Thoracic aorta (tissue), 2 donors: ENCODE results near the gene CAMK2D. TPM values are rescaled to one million over a fixed set of nuclear protein-coding genes. Genes with fewer than 3 reads are reported as not detected.
A peak's percentile ranks its signal among the peaks of the same experiment; 100 is the strongest.

Experiments used
- ATAC-seq: fragments of 150-250 bp; one replicate; pipeline ENCODE4 v1.8.0; 2017; ENCODE audit warnings: low read depth; ENCODE audit not compliant: insufficient number of reproducible peaks, low FRiP score
- DNase-seq: peaks from one replicate; pipeline ENCODE4 v3.0.0-alpha.2; 2020; ENCODE audit warnings: low spot score
- H3K27ac ChIP-seq, 2 donors: fragments of 200-600 bp; sonication (generic); 1 replicate in 1 of 2; 2 replicates in 1 of 2; pipeline ENCODE4 v1.5.1; 2016; ENCODE audit warnings: mild to moderate bottlenecking in 2 of 2, moderate library complexity in 2 of 2
- H3K27me3 ChIP-seq: fragments of 200-600 bp; sonication (generic); replicated peaks from 2 replicates; pipeline ENCODE4 v1.6.0; 2016; ENCODE audit warnings: mild to moderate bottlenecking; ENCODE audit not compliant: insufficient read depth
- H3K36me3 ChIP-seq: fragments of 200-600 bp; sonication (generic); one replicate; pipeline ENCODE4 v1.5.1; 2016
- H3K4me1 ChIP-seq, 2 donors: fragments of 200-600 bp; sonication (generic); 1 replicate in 1 of 2; 2 replicates in 1 of 2; pipeline versions ENCODE4 v1.5.1 to v1.6.0; 2016; ENCODE audit warnings: low read depth in 2 of 2, mild to moderate bottlenecking in 1 of 2; ENCODE audit not compliant: control insufficient read depth in 1 of 2
- H3K4me3 ChIP-seq: fragments of 200-600 bp; sonication (generic); 2 replicates; pipeline ENCODE4 v1.5.1; 2016; ENCODE audit warnings: mild to moderate bottlenecking
- H3K9me3 ChIP-seq: fragments of 200-600 bp; sonication (generic); 2 replicates; pipeline ENCODE4 v1.5.1; 2016
- total RNA-seq, 2 donors: library from RNA; depleted of rRNA; stranded (reverse); fragments of >200 nt; gene quantifications; one replicate each; pipeline versions ENCODE4 v1.1.0 to v1.2.3, GENCODE V29; 2016
- TF ChIP-seq, protein P1 (sequence below): fragments of 200-600 bp; sonication (generic); IDR thresholded peaks from one replicate; pipeline ENCODE4 v1.5.1; 2019; ENCODE audit warnings: antibody characterized with exemption

The CAMK2D gene
- total RNA-seq, 2 donors from 2014 or later = 50.6 to 70.1 TPM

DNA sequence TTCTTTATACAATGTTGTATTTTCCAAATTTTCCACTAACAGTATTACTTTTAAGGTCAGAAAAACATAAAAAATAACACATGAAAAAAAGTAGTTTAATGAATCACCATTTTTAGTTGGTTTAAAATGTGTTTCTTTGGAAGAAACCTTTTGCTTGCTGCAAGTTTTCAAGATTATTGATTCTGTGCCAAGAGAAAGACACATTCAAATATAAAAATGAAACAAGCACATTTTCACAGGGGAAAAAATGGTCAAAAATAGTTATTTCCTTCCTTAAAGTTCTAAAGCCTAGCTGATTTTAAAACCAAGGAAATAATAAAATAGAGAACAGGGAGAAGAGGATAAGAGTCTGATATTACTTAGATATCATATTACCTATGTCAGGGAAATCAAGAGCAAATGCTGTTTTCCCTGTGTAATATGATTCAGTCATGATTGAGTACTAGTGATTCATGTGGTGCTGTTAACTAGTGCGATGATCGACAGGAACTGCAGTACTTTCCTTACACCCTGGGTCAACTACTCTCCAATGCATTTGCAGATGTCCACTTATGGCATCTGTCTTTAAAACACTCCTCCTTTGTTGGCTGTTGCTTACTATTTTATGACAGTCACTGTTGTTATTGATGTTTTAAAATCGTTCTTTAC, 103.8 kb downstream of the CAMK2D start:
- TF ChIP-seq, protein P1, sequence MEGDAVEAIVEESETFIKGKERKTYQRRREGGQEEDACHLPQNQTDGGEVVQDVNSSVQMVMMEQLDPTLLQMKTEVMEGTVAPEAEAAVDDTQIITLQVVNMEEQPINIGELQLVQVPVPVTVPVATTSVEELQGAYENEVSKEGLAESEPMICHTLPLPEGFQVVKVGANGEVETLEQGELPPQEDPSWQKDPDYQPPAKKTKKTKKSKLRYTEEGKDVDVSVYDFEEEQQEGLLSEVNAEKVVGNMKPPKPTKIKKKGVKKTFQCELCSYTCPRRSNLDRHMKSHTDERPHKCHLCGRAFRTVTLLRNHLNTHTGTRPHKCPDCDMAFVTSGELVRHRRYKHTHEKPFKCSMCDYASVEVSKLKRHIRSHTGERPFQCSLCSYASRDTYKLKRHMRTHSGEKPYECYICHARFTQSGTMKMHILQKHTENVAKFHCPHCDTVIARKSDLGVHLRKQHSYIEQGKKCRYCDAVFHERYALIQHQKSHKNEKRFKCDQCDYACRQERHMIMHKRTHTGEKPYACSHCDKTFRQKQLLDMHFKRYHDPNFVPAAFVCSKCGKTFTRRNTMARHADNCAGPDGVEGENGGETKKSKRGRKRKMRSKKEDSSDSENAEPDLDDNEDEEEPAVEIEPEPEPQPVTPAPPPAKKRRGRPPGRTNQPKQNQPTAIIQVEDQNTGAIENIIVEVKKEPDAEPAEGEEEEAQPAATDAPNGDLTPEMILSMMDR = no peak
- ATAC-seq (no peak), DNase-seq (no peak)
- Histone ChIP-seq H3K4me1 (peaks cover 5 to 31% of the 10 kb centered on the region in 2 donors), H3K4me3 (peak overlapping the region; percentile 41), H3K9me3 (no peaks in the 10 kb centered on the region), H3K27me3 (no peaks in the 10 kb centered on the region), H3K27ac (peak overlapping the region; percentile 34 to 36), H3K36me3 (no peaks in the 10 kb centered on the region)

DNA sequence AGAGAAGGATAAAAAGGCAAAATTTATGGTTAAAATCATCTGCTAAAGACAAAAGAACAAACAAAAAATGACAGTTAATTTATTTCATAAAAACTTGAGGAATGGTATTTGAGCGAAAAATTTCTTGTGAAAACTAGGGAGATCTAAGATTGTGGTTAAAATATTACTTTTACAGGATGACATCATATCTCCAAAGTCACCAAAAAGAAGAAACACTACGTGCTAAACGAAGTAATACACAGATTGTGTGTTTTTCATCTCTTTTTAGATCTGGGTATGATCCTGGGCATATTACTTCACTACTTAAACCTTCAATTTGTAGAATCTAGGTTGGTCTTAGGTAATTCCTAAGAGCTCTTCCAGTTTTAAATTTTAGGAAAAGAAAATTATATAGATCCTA, 107.7 kb downstream of the CAMK2D start:
- no peaks in the 10 kb centered on the region for H3K36me3 ChIP-seq
- H3K4me1 ChIP-seq = peaks cover 5 to 27% of the 10 kb centered on the region in 2 donors
- ATAC-seq = no peak
- no peak for DNase-seq
- no peaks in the 10 kb centered on the region for H3K9me3 ChIP-seq
- TF ChIP-seq, protein P1 = no peak
- H3K27me3 ChIP-seq = no peaks in the 10 kb centered on the region
- H3K27ac ChIP-seq = no peak overlapping the region
- no peak overlapping the region for H3K4me3 ChIP-seq

DNA sequence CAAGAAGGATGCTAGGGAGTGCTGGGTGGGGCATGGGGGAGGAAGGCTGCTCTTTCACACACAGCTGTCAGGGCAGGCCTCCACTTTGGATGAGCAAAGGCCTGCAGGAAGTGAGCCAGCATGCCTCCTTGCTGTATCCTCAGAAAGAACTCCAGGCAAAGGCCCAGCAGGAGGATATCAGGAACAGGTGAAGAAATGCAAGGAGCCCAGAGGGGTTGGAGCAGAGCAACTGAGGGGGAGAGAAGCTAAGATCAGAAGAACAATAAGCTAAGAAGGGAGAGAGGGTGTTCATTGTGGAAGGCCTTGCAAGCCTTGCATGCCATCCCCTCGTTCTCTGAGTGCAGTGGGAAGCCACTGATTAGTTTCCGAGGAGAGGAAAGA, 115.1 kb downstream of the CAMK2D start:
- DNase-seq (no peak), ATAC-seq (no peak)
- Histone ChIP-seq H3K27ac (no peak overlapping the region), H3K27me3 (no peaks in the 10 kb centered on the region), H3K9me3 (no peaks in the 10 kb centered on the region), H3K36me3 (no peaks in the 10 kb centered on the region), H3K4me1 (peaks cover 11 to 43% of the 10 kb centered on the region in 2 donors), H3K4me3 (no peak overlapping the region)
- TF ChIP-seq, protein P1 = no peak

DNA sequence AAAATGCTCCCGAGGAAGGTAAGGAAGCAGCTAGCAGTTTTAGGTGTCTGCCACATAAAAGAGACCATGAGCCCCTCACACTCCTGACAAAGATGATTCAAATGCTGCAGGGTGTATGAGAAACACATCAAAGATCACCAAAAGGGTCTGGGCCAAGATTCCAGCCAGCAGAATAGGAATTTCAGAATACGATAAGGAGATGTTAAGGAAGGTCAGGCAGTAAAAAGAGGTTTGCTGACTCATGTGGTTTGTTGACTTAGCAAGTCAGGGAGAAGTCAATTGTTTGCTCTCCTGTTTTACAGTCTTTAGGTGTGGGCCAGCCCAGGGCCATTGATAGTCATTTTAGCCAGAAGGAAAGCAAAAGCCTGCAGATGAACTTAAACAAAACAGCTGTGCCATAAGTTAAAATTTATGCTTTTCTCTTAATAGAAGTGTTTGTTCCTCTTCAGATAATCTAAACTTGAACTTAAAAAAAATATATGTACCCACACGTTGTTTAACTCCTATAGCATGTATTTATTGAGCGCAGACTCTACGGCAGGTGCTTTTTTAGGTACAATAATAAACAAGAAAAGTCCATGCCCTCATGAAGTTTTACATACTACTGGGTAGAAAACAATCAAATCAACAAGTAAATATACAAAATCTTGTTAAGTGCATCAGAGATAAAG, 115.6 kb downstream of the CAMK2D start:
- H3K9me3 ChIP-seq = no peaks in the 10 kb centered on the region
- TF ChIP-seq, protein P1 = no peak
- no peak overlapping the region for H3K27ac ChIP-seq
- H3K4me3 ChIP-seq = no peak overlapping the region
- no peaks in the 10 kb centered on the region for H3K36me3 ChIP-seq
- peaks cover 11 to 46% of the 10 kb centered on the region in 2 donors for H3K4me1 ChIP-seq
- ATAC-seq (no peak), DNase-seq (no peak)
- no peaks in the 10 kb centered on the region for H3K27me3 ChIP-seq

DNA sequence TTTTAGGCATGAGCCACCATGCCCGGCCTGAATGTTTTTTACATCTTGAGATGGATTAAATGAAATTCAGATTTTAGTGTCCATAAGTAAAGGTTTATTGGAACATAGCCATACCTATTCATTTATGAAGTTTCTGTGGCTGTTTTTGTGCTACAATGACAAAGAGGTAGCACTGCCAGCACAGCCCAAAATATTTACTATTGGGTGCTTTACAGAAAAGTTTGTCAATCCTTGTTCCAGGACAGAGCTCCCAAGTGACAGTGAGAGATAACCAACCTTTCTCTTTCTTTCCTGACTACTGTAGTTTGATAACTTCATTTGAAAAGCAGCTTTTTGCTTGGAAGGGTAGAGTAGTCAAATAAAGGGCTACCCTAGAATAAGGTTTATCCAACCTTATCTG, 116.2 kb downstream of the CAMK2D start:
- DNase-seq (no peak), ATAC-seq (no peak)
- Histone ChIP-seq H3K36me3 (no peaks in the 10 kb centered on the region), H3K4me1 (peaks cover 11 to 48% of the 10 kb centered on the region in 2 donors), H3K27ac (no peak overlapping the region), H3K4me3 (no peak overlapping the region), H3K9me3 (no peaks in the 10 kb centered on the region), H3K27me3 (no peaks in the 10 kb centered on the region)
- TF ChIP-seq, protein P1 = no peak
